ENCODE data around the gene EPN2.

Gene EPN2

DNA sequence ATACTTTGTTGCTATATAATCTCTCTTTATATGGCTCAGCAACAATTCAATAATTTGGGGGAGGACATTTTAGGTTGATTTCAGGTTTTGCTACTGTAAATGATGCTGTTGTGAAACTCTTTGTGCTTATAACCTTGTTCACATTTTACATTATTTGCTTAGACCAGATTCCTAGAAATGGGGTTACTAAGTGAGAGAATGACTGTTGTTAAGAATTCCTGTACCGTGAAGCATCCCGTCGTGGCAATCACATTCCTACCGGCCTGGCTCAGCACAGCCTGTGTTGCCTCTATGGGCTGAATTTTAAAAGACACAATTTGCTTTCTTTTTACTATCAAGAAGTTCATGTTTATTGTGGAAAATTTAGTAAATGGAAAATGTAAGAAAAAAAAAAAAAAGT lies 94.0 kb downstream of the EPN2 start:
- peak; percentile 79 for DNase-seq (ENCODE audit: low read depth)

DNA sequence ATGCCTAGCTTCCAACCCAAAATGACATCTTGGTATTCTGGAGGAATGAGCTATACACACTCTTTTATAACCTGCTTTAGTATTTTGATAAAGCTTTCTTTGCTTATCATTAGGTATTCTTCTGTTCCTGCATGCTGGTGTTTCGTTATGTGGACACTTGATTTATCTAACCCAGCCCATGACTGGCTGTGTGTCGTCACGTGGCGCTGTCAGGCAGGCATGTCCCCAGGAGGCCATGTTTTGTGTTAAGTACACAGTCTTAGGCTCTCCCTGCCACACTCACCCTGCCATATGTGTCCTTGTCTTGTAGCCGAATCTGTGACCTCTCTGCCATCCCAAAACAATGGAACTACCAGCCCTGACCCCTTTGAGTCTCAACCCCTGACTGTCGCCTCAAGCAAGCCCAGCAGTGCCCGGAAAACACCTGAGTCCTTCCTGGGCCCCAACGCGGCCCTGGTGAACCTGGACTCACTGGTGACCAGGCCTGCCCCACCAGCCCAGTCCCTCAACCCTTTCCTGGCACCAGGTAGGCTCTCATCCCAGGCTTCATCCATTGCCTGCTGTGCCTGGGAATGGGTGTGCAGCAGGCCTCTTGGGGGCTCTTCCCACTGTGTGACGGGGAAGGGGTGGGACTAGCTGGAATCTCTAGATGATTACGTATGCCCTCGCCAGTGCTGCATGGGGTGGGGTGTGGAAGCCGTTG lies 94.5 kb downstream of the EPN2 start:
- no peak for DNase-seq (ENCODE audit: low read depth)

DNA sequence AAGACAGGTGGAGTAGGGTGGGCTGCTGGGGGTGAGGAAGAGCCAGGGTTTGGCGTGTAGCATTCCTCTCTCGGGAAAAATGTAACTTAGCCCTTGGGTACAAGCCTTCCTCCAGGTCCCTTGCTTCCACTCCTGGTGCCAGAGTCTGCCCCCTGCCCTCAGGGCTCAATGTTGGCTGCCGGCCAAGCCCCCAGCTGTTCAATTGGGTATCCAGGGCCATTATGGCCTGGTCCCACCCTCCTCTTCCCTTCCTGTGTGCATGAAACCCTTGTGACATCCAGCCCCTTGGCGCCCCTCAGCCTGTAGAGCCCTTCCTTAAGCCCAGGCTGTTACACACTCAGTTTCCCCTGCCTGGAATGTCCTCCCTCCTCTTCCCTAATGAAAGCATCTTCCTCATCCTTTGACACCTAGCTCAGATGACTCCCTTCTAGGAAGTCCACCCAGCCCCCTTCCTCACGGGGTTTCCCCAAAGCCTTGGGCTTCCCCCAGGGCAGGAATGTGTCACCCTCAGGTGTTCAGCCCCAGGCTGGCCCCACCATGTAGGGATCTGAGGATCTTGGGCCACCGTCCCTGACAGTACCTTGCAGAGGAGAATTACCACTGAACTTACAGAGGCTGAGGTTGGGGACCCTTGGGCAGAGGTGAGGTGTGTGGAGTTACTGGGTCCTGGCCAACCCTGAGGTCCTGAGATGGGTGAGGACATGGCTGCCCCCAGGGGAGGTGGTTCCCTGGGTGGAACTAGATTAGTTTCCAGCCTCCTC lies 95.4 kb downstream of the EPN2 start:
- no peak for DNase-seq (ENCODE audit: low read depth)

DNA sequence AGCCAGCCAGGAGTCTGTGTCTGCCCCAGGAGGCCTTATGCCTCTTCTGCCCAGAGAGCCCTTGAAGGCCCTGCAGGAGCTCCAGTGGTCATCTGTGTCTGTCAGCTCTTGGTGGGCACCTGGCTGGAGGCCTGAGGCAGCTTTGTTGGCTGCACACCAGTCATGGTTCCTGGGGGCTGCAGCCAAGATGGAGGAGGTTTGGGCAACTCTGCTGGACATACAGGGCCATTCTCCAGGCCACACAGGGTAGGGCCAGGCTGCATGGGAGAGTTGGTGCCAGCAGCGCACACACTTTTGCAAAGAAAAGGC lies 95.9 kb downstream of the EPN2 start:
- no peak for DNase-seq (ENCODE audit: low read depth)

DNA sequence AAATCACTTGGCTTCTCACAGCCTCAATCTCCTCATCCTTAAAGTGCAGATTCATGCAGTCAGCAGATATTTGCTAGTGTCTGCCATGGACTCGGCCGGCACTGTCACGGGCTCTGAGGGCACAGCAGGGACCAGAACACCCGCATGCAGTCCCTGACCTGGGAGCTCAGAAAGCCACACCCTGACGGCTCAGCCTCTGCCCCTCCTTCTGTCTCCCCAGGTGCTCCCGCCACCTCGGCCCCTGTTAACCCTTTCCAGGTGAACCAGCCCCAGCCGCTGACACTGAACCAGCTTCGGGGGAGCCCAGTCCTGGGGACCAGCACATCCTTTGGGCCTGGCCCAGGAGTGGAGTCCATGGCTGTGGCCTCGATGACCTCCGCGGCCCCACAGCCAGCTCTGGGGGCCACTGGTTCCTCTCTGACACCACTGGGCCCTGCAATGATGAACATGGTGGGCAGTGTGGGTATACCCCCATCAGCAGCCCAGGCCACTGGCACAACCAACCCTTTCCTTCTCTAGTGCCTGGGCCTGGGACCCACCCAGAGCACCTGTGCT lies 96.6 kb downstream of the EPN2 start:
- no peak for DNase-seq (ENCODE audit: low read depth)

DNA sequence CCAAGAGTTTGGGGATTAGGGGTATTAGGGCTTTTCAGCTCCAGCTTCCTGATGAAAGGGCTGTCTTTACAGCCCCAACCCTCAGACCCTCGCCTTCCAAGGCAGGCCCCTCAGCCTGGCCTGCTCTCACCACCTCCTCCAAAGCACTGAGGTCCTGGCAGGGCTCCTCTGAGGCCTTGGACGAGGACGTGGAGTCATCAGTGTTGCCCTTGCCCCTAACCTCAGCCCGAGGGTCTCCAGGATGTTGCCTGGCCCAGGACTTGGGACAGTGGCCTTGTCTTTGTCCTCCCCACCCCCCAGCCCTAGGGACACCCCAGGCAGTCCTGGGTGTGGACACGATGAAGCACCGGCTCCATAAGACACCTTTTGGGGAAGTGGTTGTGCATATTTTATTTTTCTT lies 97.2 kb downstream of the EPN2 start:
- DNase-seq (ENCODE audit: low read depth): no peak

DNA sequence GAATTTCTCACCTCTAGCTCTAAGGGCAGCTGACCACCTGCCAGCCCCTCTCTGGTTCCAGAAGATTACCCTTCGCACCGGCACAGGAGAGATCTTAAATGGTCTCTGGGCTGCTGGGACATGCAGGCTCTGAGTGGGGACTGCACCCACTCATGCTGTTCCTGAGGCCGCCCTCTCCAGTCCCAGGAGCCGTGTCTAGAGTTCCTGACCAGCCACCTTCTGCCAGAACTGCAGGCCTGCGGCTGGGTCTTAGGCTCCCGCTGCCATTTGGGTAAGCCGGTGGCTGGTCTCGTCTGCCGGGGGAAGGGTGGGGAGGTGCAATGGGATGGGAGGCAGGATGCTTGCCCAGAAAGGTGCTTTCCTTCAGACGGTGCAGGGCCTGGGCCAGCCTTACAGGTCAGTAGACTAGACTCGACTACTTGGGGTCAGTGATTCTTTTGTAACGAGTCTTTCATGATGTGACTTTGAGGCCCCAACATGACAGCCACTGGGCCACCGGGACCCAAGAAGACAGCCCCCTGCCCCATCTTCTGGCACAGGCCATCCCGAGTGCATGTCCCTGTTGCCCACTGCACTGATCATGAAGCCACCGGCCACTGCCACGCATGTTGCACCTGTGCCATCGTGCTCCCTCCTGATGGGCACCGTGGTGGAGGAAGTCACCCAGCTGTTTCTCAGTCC lies 98.9 kb downstream of the EPN2 start:
- no peak for DNase-seq (ENCODE audit: low read depth)

DNA sequence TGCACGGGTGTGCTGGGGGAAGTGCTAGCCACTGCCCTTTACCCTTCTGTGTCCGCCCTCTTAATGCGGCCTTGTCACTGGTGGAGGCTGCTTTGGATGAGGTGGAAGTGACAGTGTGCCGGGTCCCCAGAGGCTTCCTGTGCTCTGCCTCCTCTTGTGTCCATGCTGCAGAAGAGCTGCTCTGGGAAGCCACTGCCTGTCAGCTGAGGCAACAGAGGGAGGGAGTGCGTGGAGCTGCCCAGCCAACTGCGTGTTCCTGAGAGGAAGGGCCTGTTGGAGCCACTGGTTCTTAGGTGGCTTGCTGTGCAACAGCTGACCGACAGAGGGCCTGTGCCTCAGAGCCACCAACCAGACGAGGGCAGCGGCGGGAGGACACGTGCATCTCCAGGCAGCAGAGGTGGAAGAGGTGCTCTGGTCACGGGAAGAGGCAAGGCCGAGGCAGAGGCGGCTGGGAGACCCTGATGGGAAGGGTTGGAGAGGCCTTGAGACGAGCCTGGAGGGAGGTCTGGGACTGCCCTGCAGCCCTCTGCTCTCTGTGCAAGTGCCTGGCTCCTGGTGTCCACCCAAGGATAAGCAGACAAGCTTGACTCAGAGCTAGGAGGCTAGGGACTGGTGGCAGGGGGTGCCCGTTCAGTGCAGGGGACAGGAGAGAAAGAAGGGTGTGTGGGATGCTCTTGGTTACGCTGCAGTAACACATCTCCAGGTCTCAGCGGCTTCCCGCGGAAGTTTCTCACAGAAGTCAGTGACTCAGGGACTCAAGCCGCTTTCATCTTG lies 100.0 kb downstream of the EPN2 start:
- DNase-seq (ENCODE audit: low read depth): no peak

DNA sequence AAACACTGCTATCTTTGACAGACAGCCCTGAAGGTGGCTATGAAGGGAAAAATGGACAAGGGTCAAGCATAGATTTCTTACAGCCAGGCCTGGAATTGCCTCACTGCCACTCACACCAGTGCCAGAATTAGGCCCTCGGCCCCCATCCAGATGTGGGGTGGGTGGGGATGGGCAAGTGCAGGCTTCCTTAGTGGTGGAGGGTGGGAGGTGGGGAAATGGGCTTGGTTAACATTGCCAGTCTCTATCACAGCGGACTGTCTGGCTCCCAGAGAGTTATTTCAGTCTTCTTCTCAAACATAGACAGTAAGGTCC lies 100.5 kb downstream of the EPN2 start:
- DNase-seq (ENCODE audit: low read depth): no peak

DNA sequence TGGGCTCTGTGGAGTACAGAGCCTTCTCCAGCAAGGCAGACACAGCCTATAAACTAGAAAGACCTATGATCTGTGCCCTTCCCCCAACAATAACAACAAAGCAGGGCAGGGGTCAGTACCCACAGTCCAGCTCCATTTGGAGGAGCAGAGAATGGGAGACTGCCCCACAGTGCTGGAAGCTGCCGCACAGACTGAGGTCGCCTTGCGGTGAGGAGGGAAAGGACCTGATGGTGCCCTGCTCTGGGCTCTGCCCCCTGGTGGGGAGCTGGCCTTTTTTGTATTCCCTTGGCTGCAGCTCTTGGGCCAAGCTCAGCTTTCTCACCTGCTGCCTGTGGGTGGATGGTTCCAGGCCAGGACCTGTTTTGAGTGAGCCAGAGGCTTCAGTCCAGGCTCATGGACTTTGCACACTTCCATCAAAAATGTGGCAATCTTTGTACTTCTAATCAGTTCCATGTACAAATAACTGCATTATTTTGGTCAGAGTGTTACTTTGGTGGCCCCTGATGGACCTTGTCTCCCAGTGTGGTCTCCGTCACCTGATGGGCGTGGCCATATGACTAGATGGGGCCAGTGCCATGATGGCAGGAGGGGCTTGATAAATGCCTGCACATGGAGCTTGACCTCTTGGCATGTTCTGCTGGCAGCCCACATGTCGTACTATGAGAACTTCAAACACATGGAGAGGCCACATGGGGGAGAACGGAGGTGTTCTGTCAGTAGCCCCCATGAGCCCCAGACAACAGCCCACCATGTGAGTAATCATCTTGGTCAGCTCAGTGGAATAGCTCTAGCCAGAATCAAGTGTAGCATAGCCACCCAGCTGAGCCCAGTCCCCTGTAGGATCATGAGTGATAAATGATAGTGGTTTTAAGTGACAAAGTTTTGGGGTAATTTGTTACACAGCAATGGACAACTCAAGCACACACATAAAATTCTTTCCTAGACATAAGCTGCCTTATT lies 101.1 kb downstream of the EPN2 start:
- peak; percentile 29 for DNase-seq (ENCODE audit: low read depth)

DNA sequence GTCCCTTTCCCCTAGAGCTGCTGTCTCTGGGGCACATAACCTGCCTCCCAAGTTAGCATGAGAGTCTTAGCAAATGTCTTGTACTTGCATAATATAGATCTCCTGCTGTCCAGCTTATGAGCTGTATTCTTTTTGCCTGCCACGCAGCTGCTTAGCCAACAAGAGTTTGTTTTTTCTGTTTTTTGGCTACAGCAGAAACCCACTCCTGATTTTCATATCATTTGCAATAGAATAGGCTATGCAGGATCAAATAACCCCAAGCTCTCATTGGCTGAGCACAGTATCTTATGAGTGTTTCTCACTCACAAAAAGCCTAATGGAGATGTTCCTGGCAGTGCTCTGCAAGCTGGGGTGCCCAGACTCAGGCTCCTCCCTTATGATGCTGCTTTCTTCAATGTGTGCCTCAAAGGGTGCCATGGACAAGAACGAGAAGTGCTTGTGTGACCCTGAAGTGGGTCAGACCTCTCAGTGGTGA lies 102.2 kb downstream of the EPN2 start:
- DNase-seq (ENCODE audit: low read depth): peak; percentile 78

DNA sequence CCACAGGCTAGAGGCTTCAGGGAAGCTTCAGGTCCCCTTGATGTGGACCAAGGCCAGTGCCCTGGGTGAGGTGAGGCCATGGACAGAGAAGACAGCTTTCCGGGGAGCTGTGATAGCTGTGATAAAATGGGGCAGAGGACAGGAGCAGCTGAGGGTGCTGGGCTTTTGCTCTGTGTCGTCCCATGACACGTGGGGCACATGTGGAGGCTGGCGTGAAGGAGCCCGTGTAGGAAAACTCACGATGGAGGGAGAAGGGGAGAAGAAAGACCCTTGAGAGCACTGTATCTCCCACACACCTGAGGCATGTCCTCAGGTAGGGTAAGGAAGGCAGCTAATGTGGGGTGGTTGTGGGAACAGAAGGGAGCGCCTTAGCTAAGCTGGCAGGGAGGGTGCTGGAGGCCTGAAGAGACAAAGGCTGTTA lies 104.1 kb downstream of the EPN2 start:
- no peak for DNase-seq (ENCODE audit: low read depth)

DNA sequence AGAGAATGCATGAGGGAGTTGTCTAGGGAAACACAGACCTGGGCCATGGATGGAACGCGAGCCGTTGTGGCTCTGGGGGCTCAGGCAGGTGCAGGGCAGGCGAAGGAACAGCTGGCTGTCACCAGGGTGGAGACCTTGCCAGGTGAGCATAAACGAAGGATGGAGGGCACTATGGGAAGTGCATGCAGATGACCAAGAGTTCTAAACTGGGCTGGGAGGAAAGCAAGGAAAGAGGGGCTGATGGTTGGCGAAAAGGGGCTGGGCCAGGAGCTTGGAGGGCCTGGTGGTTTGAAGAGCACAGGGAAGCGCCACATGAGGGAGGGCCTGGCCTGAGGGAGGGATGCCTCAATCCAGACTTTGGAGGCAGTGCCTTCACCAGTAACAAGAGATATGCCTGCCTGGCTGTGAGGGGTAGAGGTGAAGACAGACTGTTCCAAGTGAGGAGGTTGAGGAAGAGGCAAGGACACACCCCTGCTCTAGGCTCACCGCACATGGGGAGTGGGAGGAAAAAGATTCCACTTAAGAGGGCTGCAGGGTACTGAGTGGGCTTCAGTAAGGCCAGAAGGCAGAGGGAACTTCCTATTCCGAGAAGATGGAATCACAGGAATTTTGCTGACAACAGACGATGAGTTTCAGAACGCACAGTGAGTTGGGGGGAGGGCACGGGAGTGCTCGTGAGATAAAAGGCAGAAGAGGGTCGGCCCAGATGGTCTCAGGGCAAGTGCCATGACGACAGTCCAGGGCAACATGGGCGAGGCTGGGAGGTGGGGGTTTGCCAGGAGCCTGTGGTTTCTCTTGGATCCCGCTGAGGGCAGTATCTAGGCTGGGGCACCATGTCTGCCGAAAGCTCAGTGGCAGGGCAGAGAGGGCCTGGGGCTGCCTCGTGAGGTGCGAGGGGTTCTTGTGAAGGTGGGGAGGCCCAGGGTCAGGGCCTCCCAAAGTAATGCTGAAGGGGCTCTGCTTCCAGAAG lies 104.8 kb downstream of the EPN2 start:
- peak; percentile 21 for DNase-seq (ENCODE audit: low read depth)

DNA sequence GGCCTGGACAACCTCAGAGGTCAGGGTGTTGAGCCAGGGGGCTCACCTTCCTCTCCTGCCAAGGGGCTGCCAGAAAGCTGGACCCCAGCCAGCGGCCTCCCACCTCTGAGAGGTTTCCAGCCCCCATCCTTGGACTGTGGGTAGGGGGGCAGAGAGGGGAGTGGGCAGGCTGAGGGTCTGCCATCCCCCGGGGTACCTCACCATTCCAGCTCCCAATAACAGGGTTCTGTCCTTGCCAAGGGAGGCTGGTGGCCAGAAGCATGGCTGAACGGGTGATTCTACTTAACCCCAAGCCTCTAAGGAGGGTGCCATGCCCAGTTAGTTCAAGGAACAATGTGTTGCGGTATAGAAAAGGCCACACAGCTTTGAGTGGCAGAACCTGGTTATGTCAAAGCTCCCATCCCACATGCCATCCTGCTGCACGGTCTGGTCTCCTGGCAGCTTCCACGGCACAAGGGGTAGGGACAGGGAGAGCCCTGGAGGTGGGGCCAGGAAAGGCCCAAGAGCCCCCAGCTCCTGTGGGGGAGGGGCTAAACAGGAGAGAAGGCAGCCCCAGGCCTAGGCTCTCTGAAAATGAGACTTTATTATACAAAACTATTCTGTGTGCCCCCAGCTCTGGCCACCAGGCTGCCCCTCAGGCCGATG lies 105.6 kb downstream of the EPN2 start:
- DNase-seq (ENCODE audit: low read depth): no peak

DNA sequence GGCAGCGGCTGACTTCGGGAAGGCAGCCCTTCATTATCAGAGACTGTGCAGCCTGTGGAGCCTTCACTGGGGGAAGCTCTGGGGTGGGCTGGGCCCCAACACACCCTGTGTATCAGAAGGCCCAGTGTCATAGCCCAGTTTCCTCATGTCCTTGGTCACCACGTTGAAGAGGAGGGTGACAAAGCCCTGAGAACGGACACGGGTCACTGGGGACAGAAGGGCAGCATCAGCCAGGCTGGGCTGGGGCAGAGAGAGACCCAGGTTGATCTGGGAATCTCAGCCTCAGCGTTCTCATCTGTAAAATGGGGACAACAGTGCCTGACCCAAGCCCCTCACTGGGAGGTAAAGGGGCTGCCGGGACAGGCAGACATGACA lies 106.1 kb downstream of the EPN2 start:
- DNase-seq (ENCODE audit: low read depth): no peak

DNA sequence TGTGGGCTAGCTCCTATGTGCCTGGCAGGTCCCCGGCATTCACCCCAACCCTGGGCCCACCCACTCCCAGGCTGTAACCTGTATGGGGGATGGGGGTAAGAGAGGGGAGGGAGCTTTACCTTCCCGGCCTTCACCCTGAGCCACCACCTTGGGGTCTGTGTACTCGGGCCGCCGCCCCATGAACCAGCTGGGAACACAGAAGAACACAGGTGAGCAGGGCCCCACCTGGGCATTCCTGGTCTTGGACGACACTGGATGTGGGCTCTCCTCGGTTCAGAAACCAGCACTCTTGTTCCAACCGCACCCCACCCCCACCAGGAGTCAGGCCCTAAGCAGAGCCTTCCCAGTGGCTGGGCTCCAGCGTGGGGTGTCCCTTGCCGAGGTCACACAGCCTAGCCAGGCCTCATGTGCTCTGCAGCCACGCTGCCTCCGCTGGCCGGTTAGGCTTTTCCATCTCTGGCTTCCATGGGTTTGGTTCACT lies 106.5 kb downstream of the EPN2 start:
- DNase-seq (ENCODE audit: low read depth): no peak

DNA sequence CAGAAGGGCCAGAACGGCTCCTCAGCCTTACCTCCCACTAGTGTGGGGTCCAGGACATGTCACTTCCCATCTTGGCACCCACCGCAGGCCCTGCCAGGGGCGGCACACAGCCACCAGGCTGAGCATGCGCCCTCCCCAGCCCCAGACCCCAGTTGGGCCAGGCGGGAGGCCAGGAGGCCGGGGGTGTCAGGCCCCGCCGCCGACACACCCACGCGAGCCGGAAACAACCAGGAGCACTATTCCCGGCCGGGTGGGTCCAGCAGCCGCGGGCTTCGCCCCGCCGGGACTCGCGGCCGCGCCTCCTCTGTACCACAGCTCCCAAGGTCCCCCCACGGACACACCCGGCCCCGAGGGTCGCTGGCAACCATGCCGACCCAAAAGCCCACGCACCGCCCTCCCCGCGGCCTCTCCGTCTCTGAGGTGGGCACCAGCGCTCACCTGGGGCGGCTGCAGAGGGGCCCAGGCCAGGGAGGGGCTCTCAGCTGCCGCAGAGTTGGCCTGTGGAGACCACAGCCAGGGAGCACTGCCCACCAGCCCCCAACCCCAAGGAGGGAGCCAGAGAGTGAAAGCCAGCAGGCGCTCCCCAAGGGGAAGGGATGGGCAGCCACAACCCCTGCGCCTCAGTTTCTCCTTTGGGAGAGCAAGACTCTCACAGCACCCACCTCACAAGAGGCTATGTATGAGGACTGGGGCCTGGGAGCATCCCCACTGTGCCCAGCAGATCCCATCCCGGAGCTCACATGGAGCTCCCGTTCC lies 107.3 kb downstream of the EPN2 start:
- no peak for DNase-seq (ENCODE audit: low read depth)

DNA sequence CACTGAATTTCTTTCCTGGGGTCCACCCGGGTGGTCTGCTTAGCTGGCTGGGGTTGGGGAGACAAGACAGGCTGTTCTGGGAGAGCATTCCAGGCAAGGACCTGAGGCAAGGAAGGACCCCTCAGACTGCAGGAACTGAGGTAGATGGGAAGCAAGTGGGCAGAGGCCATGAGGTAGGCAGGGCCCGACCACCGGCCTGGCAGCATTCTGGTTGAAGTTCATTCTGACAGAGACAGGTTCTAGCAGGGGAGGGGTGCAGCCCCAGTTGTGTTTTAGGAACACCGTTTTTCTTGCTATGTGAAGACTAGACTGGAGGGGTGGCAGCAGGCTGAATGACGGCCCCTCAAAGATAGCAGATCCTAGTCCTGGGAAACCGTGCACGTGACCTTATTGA lies 107.9 kb downstream of the EPN2 start:
- DNase-seq (ENCODE audit: low read depth): no peak
